Stimulated activated CD4-positive, alpha-beta T cell treated with anti-CD3 and anti-CD28 coated beads, Interleukin-2, amount 100 ng/mL, for 24 hours (primary cell): Measurements from ENCODE around the gene PLS1.

Experiments used
- DNase-seq, 2 donors: peaks; one replicate each; pipeline ENCODE4 v3.0.0-alpha.2; 2020

PLS1 gene

DNA sequence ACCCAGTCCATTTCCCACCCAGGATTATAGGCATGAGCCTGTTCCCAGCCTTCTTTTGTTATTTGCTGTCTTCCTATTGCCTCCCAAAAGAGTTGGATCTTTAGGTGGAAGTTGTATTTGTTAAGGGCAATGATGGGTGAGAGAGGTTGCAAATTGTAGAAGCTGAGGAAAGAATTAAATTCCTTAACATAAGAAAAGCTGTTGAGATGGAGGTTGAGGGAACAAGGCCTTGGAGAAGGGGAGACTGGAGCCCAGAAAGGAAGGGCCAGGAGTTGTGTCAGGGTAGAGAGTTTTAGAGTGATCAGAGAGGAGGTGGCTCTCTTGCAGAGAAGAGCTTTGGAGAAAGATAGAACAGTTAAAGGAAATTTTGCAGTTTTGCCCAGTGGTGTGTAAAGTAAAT lies 46.8 kb downstream of the PLS1 start:
- no peak for DNase-seq

DNA sequence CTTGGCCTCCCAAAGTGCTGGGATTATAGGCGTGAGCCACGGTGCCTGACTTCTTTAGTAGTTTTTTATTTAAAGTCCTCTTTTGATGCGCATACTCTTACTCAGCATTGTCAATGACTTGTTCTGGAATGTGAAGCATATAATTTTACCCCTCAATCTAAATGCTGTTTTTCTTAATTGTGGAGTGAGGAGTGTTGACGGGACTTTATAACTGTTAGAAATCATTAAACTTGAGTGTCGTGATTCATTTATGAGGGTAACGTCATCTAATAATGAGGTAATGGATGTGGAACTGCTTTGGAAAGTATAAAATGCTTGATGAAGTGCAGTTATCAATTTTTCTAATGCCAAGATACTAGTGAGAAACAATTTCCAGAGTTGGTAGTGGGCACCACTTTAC lies 48.3 kb downstream of the PLS1 start:
- DNase-seq: no peak

DNA sequence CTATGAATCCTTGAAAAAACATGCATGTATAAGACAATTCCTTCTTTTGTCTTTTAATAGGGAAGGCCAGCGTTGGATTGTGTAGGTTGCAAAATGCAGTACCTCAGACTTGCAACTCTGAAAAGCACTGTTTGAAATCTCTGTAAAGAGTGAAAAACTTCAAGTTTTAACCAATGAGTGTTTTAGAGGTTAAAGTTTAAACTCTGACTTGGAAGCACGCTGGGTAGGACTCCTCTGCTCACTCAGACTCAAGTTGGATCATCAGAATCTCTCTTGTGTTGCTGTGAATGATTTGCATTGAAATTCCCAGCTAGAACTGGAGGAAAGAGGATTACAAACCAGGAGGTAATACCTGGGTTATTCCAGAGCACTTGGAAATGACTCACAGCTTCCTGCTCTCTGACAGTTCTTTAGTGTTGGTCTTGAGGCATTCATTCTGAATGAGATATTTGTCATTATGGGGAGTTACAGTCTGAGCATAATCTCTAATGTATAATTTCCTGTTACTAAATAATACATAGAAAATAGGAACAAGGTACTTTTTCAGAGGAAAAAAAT lies 49.1 kb downstream of the PLS1 start:
- DNase-seq: no peak

DNA sequence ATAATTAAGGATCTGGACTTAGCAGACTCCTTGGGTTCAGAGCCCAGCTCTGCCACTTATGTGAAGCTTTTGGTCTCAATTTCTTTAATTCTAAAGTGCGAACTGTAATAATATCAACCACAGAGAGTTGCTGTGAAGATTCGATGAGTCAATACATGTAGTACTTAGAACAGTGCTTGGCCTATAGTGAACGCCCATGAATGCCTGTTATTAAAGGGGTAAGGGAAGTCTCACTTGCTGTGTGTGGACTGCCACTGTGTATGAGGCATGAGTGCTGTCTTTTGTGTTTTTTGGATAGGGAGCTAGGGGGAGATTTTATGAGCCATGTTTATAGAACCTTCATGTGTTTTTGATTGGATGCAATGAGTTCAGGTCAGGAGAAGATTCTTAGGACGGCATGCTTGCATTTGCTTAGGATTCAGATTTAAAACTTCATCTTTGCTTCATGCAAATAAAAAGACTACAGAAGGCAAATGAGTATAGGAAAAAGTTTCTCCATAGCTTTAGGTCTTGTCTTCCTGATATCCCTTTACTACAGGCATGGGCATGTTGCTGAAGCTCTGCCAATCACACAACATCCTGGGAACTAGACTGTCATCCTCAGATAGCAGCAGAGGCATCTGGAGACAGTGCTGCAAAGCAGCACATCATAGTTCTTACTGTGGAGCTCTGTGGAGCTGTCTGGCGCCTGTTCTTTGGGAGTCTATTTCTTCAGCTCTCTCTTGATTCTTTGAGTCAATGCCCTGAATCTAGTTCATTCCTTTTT lies 50.0 kb downstream of the PLS1 start:
- DNase-seq: no peak

DNA sequence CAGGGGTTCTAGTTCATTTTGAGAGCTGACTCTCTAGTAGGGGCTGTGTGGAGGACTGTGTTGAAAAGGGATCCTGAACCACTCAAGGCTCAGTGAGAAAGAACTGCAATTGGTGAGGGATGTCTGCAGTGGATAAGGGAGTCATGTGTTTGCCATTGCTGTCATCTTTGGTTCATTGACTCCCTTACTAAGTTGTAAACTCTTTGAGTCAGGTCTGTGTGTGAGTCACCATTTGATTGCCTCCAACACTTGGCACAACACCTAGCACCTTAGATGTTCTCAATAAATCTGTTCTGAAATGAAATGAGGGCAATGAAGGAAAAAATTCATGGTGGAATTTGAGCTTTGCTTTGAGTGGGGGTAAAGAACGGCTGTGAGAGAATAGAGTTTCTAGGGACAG lies 51.7 kb downstream of the PLS1 start:
- DNase-seq: no peak

DNA sequence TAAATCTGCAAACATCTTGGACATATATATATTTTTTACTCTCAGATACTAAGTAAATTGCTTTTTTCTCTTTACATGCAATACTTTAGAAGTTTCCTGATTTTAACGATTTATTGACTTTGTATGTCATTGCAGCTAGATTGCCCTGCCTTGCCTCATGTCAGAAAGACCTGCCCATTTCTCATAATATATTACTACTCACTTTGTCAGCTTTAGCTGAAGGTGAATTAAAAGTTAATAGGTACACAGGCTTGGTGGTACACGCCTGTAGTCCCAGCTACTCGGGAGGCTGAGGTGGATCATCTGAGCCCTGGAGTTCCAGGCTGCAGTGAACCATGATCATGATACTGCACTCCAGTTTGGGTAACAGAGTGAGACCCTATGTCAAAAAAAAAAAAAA lies 52.8 kb downstream of the PLS1 start:
- DNase-seq: no peak

DNA sequence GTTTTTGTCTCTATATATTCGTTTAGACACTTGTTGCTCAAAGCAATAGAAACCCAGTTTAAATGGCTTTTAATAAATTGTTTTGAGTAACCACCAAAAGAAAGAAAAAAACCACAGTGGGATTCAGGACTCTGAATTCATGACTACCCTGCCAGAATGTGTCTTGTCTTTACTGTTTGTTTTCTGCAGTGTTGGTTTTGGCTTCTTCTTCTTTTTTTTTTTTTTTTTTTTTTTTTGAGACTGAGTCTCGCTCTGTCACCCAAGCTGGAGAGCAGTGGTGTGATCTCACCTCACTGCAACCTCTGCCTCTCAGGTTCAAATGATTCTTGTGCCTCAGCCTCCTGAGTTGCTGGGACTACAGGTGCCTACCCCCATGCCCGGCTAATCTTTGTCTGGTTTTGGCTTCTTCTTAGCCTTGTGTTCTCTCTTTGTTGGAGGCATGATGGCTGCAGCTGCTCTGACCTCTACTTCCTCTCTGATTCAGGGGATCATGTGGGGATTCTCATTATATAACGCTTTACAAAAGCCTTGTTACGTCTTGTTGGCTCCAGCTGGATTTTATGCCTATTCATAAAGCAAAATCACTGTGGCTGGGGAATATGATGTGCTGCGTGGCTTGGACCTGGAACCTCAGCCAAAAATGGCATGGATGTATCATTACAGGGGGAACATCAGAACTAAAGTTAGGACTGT lies 54.0 kb downstream of the PLS1 start:
- DNase-seq: no peak

DNA sequence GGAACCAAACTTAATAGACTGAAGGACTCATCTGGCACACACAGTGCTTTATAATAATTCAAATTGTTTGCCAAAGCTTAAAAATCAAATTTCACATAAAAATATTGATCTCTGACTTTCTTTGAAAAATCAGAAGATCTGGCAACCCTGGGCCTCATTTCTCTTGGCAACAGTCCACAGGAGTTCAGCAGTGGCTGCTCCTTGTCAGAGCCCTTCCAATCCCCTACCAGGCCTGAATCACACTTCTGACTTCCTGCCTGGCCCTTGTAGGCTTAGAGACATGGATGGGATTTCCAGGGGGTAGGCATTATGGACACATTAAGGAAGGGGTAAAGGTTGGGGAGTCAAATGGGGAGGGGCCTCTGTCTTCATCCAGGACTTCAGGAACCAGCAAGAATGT lies 55.5 kb downstream of the PLS1 start:
- no peak for DNase-seq

DNA sequence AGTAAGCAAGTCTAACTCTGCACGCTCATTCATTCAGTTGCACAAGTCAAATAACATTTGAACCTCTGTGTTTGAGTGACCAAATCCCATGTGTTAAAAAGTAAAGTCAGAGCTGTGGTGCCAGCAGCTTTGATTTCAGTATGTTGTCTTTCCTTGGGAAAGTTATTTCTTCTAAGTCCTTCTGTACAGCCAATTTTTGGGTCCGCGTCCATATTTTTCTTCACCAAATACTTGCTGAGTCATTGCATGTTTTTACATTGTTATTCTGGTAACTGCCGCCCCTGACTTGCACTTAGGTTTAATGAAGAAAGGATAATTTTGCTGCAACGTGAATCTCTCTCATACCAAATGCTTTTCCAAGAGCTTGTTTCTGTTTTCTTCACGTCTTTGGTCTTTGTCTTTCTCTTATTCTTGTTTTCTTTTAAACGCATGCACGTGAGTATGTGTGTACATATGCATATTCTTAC lies 56.7 kb downstream of the PLS1 start:
- DNase-seq: no peak

DNA sequence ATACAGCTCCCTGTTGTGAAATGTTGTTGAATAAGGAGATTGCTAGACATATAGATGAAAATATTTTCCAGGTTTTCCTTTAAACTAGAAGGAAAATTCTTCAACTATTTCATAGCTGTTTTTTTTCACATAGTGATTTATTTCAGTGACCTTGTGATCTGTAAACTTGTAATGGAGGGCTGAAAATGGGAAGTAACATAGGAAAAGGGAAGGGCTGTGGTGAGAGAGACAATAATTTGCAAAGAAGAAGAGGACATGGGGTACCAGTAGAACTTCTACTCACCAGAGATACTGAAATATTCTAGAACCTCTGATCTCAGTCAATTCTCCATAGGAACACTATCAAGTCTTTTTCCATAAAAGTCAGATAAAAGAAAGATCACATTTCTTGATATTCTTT lies 60.4 kb downstream of the PLS1 start:
- DNase-seq: no peak

DNA sequence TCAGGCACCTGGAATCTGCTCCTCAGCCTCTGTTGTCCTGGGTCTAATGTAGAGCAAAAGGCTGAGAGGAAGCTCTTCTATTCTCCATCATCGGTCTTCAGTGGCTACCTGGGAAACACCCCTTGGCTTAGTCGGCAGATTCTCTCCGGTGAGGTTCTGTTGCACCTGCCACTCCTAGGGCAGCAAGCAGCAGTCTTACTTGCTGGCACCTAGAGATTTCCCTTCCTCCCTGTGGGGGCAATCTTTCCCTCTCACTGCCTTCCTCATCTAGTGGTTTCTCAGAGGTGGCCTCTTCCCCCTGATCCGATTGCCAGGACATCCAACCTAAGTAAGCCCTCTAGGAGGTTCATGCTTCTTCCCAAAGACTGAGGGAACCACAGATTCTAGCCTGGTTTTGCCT lies 60.8 kb downstream of the PLS1 start:
- DNase-seq: no peak

DNA sequence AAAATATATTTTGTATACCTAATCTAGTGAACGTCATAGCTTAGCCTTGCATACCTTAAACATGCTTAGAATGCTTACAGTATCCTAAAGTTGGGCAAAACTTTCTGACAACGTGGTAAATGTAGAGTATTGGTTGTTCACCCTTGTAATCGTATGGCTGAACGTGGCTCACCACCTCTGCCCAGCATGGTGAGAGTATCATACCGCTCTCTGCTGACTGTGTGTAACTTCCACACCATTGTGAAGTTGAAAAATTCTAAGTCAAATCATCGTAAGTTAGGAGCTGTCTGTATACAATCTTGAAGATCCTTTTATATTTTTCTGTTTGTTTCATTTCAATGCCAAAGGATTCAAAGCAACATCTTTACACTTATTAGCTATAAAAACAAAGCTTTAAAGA lies 64.2 kb downstream of the PLS1 start:
- DNase-seq: no peak

DNA sequence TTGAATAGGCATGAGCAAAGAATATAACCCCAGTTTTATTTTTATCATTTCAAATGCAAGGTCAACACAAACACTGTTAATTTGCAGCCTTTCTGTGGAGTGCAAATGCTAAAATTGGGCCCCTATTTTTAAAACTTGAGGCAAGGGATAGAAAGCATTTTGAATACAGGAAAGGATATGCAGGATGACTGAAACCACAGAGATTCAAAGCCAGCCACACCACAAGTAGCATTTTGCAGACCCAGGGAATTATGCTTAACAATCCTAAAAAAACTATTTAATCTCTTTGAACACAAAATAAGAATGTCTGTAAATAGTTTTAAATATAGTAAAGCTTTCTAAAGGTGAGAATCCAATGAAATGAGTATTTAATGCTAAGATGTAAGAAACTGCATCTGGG lies 64.7 kb downstream of the PLS1 start:
- no peak for DNase-seq

DNA sequence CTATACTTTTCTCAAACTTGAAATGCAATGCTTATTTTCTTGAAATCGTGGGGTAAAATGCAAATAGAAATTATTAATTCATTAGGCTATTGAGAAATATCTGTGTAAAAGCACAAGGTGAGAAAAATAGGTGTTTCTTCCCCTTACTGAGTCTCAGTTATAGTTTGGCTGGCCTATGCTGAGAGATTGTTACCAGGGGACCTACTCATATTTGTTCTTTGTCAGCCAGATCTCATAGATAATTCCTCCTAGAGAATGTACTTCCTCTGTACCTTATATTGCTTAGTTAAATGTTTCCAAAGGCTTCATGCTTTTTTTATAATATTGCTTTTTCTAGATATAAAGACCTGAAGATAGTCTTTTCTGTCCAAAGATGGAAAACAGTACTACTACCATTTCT lies 67.7 kb downstream of the PLS1 start:
- DNase-seq: no peak

DNA sequence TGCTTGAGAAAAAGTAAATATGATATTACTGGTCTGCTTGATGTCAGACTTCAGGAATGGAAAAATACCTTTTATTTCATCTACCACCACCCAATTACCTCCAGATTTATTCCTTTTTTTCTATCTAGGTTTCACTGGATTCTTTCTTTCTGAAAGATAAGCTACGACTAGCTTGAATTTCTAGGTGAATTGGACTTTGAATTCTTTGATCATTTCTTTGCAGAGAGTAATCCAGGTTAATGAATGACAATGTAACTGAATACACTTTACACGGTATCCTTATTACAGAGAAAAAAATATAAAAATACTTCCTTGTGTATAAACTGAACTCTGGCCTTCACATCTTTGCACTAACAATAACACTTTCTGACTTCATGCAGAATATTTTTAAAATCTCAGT lies 68.1 kb downstream of the PLS1 start:
- no peak for DNase-seq

DNA sequence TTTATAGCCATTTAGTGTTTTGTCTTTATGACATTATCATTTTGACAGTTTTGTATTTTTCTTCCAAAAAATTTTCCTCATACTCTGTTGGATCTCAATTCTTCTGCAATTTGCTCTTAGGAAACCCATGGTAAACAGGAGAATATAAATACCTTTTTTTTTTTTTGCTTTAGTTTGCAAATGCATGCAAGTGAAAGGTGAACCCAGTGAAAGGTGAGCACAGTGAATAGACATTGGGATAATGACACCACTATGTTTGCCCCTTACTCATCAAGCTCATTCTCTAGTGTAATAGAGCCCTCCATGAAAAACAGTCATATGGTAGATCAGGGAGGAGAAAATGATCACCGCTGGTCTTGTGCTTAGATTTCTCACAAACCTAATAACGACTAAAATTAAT lies 68.6 kb downstream of the PLS1 start:
- DNase-seq: no peak

DNA sequence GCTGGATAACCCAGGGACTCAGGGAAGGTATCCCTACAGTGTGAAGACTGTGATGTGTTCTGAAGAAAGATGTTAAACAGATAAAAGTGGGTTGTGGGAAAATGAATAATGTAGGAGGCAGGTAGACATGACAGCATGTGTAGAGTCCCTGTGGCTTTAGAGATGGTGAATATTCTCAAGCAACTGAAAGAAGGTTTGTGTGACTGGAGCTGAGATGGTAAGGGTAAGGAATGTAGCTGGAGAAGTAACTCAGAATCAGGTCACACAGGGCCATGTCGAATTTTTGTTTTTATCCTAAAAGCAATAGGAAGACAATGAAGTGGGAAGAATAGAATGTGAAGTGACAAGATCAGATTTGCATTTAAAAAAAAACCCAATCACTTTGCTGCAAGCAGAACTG lies 73.9 kb downstream of the PLS1 start:
- no peak for DNase-seq

DNA sequence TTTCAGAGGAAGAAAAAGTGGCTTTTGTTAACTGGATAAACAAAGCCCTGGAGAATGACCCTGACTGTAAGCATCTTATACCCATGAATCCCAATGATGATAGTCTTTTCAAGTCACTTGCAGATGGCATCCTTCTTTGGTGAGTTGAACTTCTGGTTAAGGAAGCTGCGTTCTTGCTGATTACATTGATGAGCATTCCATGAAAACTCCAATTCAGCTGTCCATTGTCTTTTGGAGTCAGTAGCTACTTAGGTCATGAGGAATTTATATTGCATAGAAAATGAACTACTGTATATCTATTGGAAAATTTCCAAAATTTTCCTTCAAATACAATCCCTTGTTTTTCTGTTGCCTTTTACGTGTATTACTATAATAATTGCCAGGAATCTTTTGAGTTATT lies 80.0 kb downstream of the PLS1 start:
- no peak for DNase-seq

DNA sequence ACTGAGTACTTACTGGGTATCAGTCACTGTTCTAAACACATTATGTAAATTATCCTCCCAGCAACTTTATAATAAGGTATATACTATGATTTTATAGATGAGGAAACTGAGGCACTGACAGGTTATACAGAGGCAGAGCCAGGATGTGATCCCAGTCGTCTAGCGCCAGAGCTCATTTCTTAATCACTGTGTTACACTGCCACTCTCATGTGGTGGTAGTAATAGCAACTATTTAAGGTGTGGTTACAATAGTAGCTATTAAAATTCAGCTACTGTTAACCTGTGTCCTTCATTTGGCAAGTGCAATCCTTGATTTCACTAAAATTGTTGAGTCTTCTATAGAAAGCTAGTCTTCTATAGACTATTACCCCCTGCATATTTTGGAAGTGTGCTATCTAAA lies 84.5 kb downstream of the PLS1 start:
- DNase-seq: no peak

DNA sequence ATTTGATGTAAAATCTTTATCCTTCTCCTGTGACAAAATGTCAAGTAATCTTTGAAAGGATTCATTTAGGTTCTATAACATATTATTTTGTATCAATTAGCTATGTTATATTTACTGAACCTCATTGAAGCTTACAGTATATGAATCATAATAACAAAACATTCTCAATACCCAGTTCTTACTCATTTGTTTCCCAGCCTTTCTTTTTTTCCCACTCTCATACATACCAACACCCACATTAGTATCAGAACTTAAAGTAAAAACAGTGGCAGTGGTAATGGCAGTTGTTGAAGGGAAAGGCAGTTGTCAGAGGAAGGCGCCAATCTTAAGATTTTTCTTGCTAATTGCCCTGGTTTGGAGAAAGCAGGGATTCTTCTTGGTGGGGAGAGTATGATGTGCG lies 94.4 kb downstream of the PLS1 start:
- no peak for DNase-seq

DNA sequence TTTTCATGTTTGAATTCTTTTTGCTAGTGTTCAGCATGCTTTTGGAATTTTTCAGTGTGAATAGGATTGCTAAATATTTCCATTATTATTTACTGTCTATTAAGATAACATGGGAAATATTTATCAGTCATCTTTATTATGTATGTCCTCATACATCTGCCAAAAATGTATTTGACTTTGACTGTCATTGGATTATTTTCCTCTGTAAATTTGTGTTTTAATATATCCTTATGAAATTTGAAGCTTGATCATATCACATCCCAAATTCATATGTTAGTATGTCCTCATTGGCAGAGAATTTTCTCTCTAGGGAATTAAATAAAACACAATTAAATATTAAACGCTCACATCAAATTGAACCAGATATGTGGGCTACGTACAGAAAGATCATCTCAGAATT lies 95.3 kb downstream of the PLS1 start:
- DNase-seq: no peak

DNA sequence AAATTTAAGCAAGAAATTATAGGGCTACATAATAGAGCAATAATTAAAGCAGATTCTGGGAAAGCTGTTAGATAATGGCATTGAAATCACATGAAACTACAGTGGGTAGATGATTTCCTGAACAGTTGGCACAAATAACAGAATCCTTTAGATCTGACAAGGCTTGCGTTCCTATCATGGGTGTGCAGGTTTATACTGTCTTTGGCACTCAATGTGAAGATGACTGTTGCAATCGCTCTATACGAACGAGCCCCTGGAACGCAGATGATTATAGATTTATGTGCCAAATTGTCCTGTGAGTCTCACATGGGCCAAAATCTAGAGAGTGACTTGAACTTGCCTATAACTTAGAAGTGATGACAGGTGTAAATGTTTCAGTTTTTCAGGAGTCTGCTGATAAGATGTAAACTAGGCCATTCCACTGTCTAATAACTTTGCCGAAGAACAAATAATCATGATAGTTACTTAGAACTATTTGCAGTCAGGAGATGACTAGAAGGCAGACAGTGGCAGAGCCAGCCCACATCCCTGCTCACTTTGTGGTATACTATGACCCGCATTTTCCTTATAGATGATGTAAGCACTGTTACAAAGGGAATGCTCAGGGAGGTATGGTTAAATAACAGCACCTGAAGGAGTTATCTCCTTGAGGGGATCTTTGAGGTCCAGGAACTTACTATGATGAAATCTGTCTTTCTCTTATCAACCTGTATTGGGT lies 97.1 kb downstream of the PLS1 start:
- DNase-seq: no peak

DNA sequence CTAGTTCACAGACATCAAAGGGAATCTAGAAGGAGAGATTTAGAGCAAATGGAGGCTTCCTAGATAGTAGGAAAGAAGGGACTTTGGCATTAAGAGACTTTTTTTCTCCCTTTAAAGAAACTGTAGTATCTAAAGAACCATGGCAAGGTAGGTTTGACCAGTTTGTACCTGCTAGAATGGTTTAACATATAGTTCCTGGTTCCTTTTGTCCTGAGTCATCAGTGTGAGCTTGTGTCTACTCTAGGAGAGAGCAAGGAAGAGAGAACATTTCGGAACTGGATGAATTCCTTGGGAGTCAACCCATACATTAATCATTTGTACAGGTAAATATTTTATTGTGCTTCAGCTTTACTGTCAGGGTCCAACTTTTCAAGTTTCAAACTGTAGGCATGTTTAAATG lies 98.0 kb downstream of the PLS1 start:
- DNase-seq: no peak

DNA sequence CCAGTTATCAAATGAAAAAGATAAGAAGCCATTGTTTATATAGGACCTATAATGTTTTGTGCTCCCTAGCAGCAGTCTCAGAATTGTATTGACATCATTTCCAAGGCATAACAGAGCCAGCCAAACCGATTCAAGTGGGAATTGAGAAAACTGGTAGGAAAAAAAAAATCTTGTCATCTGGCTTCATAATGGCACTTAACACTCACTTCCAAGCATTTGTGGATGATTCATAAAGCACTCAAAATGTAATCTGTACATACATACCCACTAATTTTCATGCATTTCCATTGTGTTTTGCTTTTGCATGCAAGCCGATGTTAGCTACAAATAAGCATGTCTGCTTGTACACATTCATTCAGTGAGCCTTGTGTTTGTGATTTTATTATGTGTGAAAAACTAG lies 109.0 kb downstream of the PLS1 start:
- no peak for DNase-seq
